ENCODE measurements around the gene MCUB. TPM values are rescaled to one million over a fixed set of nuclear protein-coding genes. Genes with fewer than 3 reads are reported as not detected.
"Not testable (repeated sequence)": the region's sequence is repeated elsewhere in the genome, so short reads cannot be mapped to it uniquely, and the experiment has no call there.

The MCUB gene, protein sequence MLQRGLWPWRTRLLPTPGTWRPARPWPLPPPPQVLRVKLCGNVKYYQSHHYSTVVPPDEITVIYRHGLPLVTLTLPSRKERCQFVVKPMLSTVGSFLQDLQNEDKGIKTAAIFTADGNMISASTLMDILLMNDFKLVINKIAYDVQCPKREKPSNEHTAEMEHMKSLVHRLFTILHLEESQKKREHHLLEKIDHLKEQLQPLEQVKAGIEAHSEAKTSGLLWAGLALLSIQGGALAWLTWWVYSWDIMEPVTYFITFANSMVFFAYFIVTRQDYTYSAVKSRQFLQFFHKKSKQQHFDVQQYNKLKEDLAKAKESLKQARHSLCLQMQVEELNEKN
- 22.8 and 36.5 TPM in 2 replicates for total RNA-seq

DNA sequence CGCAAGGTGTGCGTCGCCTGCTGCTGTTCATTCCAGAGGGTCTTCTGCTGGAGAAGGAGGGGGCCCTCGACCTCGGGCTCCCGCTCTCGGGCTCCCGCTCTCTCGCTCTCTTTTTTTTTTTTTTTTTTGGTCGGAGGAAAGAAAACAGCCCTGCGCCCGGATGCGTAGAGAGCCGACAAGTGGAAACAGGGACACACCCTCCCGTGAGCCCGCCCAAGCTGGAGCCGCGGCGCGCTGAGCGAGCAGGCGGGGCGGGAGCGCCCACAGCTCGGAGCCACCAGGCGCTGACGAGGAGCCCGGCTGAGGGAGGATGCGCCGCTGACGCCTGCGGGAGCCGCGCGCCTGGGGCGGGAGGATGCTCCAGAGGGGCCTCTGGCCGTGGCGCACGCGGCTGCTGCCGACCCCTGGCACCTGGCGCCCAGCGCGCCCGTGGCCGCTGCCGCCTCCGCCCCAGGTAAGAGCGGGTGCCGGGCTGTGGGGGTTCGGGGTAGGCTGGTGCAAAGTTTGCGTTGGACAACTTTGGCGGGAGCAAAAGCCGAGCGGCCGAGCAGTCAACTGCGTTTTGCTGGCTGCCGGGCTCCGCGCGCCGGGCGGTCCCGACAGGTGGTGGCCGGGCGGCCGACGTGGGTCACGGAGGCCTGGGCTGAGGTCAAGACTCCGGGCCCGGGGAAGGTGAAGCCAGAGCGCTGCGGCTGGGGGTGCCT, at the start of gene MCUB:
MCUB (plus strand) TSS at position 264 of the 704 bp plus-strand sequence; CDS start at position 356, 92 bp downstream.
- peak; percentile 99 for DNase-seq (ENCODE audit: insufficient read length, low spot score, missing footprints)
- TF ChIP-seq, protein P1, sequence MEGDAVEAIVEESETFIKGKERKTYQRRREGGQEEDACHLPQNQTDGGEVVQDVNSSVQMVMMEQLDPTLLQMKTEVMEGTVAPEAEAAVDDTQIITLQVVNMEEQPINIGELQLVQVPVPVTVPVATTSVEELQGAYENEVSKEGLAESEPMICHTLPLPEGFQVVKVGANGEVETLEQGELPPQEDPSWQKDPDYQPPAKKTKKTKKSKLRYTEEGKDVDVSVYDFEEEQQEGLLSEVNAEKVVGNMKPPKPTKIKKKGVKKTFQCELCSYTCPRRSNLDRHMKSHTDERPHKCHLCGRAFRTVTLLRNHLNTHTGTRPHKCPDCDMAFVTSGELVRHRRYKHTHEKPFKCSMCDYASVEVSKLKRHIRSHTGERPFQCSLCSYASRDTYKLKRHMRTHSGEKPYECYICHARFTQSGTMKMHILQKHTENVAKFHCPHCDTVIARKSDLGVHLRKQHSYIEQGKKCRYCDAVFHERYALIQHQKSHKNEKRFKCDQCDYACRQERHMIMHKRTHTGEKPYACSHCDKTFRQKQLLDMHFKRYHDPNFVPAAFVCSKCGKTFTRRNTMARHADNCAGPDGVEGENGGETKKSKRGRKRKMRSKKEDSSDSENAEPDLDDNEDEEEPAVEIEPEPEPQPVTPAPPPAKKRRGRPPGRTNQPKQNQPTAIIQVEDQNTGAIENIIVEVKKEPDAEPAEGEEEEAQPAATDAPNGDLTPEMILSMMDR (IDR thresholded peaks at IDR 0.05; ENCODE audit: extremely low read depth, low read depth, low read length), result no peak
- Histone ChIP-seq H2AFZ (ENCODE audit: low read length) (peak within 1 kb of the TSS; percentile 89), H3K27me3 (ENCODE audit: insufficient read depth, low read length) (no peaks in the 10 kb centered on the region), H3K79me2 (ENCODE audit: insufficient read depth, low read length) (peaks cover 17% of the 10 kb centered on the region), H3K9me3 (ENCODE audit: low read depth, low read length) (no peaks in the 10 kb centered on the region), H3K4me1 (ENCODE audit: insufficient read depth, low read length) (peaks cover 10% of the 10 kb centered on the region), H3K27ac (ENCODE audit: low read depth, low read length) (peak within 1 kb of the TSS; percentile 70), H4K20me1 (ENCODE audit: insufficient read depth, low read length) (no peaks in the 10 kb centered on the region), H3K4me2 (ENCODE audit: insufficient read depth, low read length) (peak within 1 kb of the TSS; percentile 88), H3K36me3 (ENCODE audit: insufficient read depth, low read length) (no peaks in the 10 kb centered on the region), H3K4me3 (ENCODE audit: insufficient read depth, low read length) (peak within 1 kb of the TSS; percentile 88)

DNA sequence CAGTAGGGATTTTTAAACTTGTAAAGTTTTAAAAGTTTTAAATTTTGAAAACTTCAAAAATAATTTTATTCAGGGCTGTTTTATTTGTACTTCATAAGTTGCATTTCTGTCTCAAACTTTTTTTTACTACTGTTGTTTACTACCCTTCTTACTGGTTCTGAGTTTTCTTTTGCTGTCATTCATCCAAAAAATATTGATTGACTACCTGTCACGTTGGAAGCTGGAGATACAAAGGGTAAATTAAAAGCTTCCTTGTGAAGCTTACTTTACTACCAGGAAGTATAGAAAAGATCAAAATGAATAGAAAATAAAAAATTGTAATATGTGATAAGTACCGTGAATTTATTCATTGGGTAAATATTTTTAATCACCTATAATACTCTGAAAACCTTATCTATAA, 49.4 kb upstream of the MCUB start:
- Histone ChIP-seq H3K79me2 (ENCODE audit: insufficient read depth, low read length) (no peaks in the 10 kb centered on the region), H3K36me3 (ENCODE audit: insufficient read depth, low read length) (peaks cover 39% of the 10 kb centered on the region), H3K4me2 (ENCODE audit: insufficient read depth, low read length) (no peak overlapping the region), H4K20me1 (ENCODE audit: insufficient read depth, low read length) (no peaks in the 10 kb centered on the region), H3K9me3 (ENCODE audit: low read depth, low read length) (no peaks in the 10 kb centered on the region), H3K4me1 (ENCODE audit: insufficient read depth, low read length) (no peaks in the 10 kb centered on the region), H3K27me3 (ENCODE audit: insufficient read depth, low read length) (no peaks in the 10 kb centered on the region), H2AFZ (ENCODE audit: low read length) (no peak overlapping the region), H3K4me3 (ENCODE audit: insufficient read depth, low read length) (no peak overlapping the region), H3K27ac (ENCODE audit: low read depth, low read length) (no peak overlapping the region)
- no peak for DNase-seq (ENCODE audit: insufficient read length, low spot score, missing footprints)
- TF ChIP-seq, protein P1 (IDR thresholded peaks at IDR 0.05; ENCODE audit: extremely low read depth, low read depth, low read length), result no peak

DNA sequence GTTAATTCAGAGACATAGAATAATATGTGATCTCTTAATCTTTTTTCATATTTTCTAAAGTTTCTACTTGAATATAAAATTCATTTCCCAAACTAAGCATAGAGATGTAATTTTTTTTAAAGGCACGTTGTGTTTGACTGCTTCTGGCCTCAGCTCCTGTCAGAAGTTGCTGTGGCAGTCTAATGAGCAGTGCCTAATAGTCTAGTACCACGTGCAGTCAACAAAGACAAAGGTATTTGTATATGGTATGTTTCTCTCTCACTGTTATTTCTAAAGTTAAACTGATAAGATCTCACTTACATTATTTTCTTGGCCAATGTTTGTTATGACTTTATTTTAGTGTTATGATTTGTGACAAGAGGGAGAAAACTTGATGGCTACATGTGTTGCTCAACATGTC, 48.6 kb upstream of the MCUB start:
- no peak overlapping the region for H3K27ac ChIP-seq (ENCODE audit: low read depth, low read length)
- H3K36me3 ChIP-seq (ENCODE audit: insufficient read depth, low read length), result peaks cover 35% of the 10 kb centered on the region
- no peaks in the 10 kb centered on the region for H3K9me3 ChIP-seq (ENCODE audit: low read depth, low read length)
- no peak overlapping the region for H3K4me3 ChIP-seq (ENCODE audit: insufficient read depth, low read length)
- H3K27me3 ChIP-seq (ENCODE audit: insufficient read depth, low read length), result no peaks in the 10 kb centered on the region
- no peak overlapping the region for H2AFZ ChIP-seq (ENCODE audit: low read length)
- H3K4me2 ChIP-seq (ENCODE audit: insufficient read depth, low read length), result no peak overlapping the region
- H3K4me1 ChIP-seq (ENCODE audit: insufficient read depth, low read length), result no peaks in the 10 kb centered on the region
- DNase-seq (ENCODE audit: insufficient read length, low spot score, missing footprints), result no peak
- TF ChIP-seq, protein P1 (IDR thresholded peaks at IDR 0.05; ENCODE audit: extremely low read depth, low read depth, low read length), result no peak
- H3K79me2 ChIP-seq (ENCODE audit: insufficient read depth, low read length), result no peaks in the 10 kb centered on the region
- no peaks in the 10 kb centered on the region for H4K20me1 ChIP-seq (ENCODE audit: insufficient read depth, low read length)

DNA sequence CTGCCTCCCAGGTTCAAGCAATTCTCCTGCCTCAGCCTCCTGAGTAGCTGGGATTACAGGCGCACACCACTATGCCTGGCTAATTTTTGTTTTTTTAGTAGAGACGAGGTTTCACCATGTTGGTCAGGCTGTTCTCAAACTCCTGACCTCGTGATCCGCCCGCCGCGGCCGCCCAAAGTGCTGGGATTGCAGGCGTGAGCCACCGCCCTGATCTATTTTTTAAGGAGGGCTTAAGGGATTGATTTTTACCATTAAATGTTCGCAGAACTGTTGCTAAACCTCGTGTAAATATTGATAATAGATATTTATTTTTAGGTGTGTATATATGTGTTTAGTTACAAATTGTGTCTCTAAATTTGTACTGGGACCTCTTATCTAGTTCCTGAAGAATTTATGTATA, 46.7 kb upstream of the MCUB start:
- H3K9me3 ChIP-seq (ENCODE audit: low read depth, low read length); H4K20me1 ChIP-seq (ENCODE audit: insufficient read depth, low read length); H3K27ac ChIP-seq (ENCODE audit: low read depth, low read length); DNase-seq (ENCODE audit: insufficient read length, low spot score, missing footprints); H3K27me3 ChIP-seq (ENCODE audit: insufficient read depth, low read length); H3K79me2 ChIP-seq (ENCODE audit: insufficient read depth, low read length); H3K4me3 ChIP-seq (ENCODE audit: insufficient read depth, low read length); H2AFZ ChIP-seq (ENCODE audit: low read length); H3K4me1 ChIP-seq (ENCODE audit: insufficient read depth, low read length); H3K4me2 ChIP-seq (ENCODE audit: insufficient read depth, low read length): not testable (repeated sequence)
- peaks cover 29% of the 10 kb centered on the region for H3K36me3 ChIP-seq (ENCODE audit: insufficient read depth, low read length)

All from osteoblast (primary cell).